Neural cell (in vitro differentiated cells): Measurements from ENCODE around the gene FPR1.

Source experiments
- EP300 ChIP-seq: fragments of 450-650 bp; conservative IDR thresholded peaks from 2 replicates; pipeline ENCODE4 v1.6.1; 2014; ENCODE audit warnings: antibody characterized with exemption, mild to moderate bottlenecking, moderate library complexity; ENCODE audit not compliant: poor library complexity, severe bottlenecking
- TF ChIP-seq, protein P1 (sequence below): fragments of 450-650 bp; IDR thresholded peaks from 2 replicates; pipeline ENCODE4 v1.5.1; 2014; ENCODE audit warnings: antibody characterized with exemption, mild to moderate bottlenecking, moderate library complexity; ENCODE audit not compliant: poor library complexity, severe bottlenecking

DNA sequence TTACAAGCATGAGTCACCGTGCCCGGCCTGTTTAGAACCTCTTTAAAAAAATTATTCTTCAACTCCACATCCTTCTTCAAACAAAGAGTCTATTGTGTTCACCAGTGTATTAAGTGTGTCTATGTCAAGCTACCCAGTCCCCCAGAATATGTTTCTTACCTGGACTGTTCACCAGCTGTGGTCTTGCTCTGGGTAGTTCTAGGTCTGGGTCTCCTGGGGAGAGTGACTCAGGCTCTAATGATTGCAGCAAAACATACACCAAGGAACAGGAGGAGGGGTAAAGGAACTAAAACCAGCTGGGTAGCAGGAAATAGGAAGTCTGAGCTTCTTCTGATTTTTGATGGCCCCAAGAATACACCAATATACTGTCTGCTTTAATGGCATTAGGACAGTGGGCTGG, at the start of gene FPR1:
- TF ChIP-seq, protein P1, sequence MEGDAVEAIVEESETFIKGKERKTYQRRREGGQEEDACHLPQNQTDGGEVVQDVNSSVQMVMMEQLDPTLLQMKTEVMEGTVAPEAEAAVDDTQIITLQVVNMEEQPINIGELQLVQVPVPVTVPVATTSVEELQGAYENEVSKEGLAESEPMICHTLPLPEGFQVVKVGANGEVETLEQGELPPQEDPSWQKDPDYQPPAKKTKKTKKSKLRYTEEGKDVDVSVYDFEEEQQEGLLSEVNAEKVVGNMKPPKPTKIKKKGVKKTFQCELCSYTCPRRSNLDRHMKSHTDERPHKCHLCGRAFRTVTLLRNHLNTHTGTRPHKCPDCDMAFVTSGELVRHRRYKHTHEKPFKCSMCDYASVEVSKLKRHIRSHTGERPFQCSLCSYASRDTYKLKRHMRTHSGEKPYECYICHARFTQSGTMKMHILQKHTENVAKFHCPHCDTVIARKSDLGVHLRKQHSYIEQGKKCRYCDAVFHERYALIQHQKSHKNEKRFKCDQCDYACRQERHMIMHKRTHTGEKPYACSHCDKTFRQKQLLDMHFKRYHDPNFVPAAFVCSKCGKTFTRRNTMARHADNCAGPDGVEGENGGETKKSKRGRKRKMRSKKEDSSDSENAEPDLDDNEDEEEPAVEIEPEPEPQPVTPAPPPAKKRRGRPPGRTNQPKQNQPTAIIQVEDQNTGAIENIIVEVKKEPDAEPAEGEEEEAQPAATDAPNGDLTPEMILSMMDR, result no peak
- TF ChIP-seq EP300, result no peak
